Stimulated activated CD8-positive, alpha-beta memory T cell treated with anti-CD3 and anti-CD28 coated beads, Interleukin-4, amount 100 ng/mL, for 24 hours (primary cell): Measurements from ENCODE around the gene DPP6.

ENCODE experiments used
- DNase-seq: peaks from one replicate; pipeline ENCODE4 v3.0.0-alpha.2; 2020; ENCODE audit warnings: low read depth

DPP6 gene

GRCh38 chr7:154937837-154938236, 885.6 kb downstream of the DPP6 start:
- DNase-seq = no peak

GRCh38 chr7:154942691-154943090, 890.5 kb downstream of the DPP6 start:
- DNase-seq = no peak
